Ovary (tissue), 3 donors: ENCODE results near the gene FAM120B.
"Not testable (repeated sequence)": the region's sequence is repeated elsewhere in the genome, so short reads cannot be mapped to it uniquely, and the experiment has no call there.

Source experiments
- EP300 ChIP-seq: sonication (generic); formaldehyde crosslinking; IDR thresholded peaks from one replicate; pipeline ENCODE4 v1.6.1; 2017; ENCODE audit warnings: antibody characterized with exemption
- POLR2A ChIP-seq: fragments of 450-650 bp; IDR thresholded peaks from one replicate; pipeline ENCODE4 v1.6.1; 2017; ENCODE audit warnings: antibody characterized with exemption, mild to moderate bottlenecking, moderate library complexity
- TF ChIP-seq, protein P1 (sequence below), 3 donors: fragments of 450-650 bp in 2 of 3; fragments of 200-600 bp in 1 of 3; IDR thresholded peaks; one replicate each; pipeline versions ENCODE4 v1.5.1 to v1.8.0; 2016 to 2022; ENCODE audit warnings: antibody characterized with exemption in 3 of 3, mild to moderate bottlenecking in 1 of 3
- donor health status: DM: no; HTN: no; CAD: no.

DNA sequence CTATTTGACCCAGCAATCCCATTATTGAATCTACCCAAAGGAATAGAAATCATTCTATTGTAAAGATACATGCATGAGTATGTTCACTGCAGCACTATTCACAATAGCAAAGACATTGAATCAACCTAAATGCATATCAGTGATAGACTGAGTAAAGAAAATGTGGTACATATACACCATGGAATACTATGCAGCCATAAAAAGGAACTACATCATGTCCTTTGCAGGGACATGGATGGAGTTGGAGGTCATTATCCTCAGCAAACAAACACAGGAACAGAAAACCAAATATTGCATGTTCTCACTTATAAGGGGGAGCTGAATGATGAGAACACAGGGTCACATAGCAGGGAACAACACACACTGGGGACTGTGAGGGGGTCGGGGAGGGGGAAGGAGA is 48.6 kb downstream of the FAM120B start:
- TF ChIP-seq POLR2A, EP300: not testable (repeated sequence)
- TF ChIP-seq, protein P1, sequence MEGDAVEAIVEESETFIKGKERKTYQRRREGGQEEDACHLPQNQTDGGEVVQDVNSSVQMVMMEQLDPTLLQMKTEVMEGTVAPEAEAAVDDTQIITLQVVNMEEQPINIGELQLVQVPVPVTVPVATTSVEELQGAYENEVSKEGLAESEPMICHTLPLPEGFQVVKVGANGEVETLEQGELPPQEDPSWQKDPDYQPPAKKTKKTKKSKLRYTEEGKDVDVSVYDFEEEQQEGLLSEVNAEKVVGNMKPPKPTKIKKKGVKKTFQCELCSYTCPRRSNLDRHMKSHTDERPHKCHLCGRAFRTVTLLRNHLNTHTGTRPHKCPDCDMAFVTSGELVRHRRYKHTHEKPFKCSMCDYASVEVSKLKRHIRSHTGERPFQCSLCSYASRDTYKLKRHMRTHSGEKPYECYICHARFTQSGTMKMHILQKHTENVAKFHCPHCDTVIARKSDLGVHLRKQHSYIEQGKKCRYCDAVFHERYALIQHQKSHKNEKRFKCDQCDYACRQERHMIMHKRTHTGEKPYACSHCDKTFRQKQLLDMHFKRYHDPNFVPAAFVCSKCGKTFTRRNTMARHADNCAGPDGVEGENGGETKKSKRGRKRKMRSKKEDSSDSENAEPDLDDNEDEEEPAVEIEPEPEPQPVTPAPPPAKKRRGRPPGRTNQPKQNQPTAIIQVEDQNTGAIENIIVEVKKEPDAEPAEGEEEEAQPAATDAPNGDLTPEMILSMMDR (IDR thresholded peaks at IDR 0.05), result not testable (repeated sequence)
